Ovary (tissue), 9 donors: ENCODE data around the gene CYFIP1. TPM values are rescaled to one million over a fixed set of nuclear protein-coding genes. Genes with fewer than 3 reads are reported as not detected.
A peak's percentile ranks its signal among the peaks of the same experiment; 100 is the strongest.

ENCODE experiments used
- DNase-seq, 5 donors: peaks; one replicate each; pipeline ENCODE4 v3.0.0-alpha.2; 2019 to 2020
- H3K27ac ChIP-seq, 2 donors: fragments of 200-600 bp; one replicate each; pipeline versions ENCODE4 v1.5.1 to v1.8.0; 2019 to 2022
- H3K27me3 ChIP-seq: fragments of 200-600 bp; one replicate; pipeline ENCODE4 v1.8.0; 2022
- H3K36me3 ChIP-seq: fragments of 200-600 bp; sonication (generic); one replicate; pipeline ENCODE4 v1.5.1; 2019
- H3K4me1 ChIP-seq: one replicate; pipeline ENCODE4 v1.8.1; 2013; ENCODE audit warnings: mild to moderate bottlenecking, moderate library complexity; ENCODE audit not compliant: insufficient read depth
- H3K4me3 ChIP-seq: fragments of 200-600 bp; sonication (generic); one replicate; pipeline ENCODE4 v1.5.1; 2017
- H3K9me3 ChIP-seq, 2 donors: fragments of 200-600 bp in 1 of 2; sonication (generic) in 1 of 2; one replicate each; pipeline versions ENCODE4 v1.5.1 to v1.8.1; 2013 to 2019; ENCODE audit warnings: mild to moderate bottlenecking in 1 of 2, moderate library complexity in 1 of 2
- CTCF ChIP-seq, 3 donors: fragments of 450-650 bp in 2 of 3; fragments of 200-600 bp in 1 of 3; IDR thresholded peaks; one replicate each; pipeline versions ENCODE4 v1.5.1 to v1.8.0; 2016 to 2022; ENCODE audit warnings: antibody characterized with exemption in 3 of 3, mild to moderate bottlenecking in 1 of 3
- EP300 ChIP-seq: sonication (generic); formaldehyde crosslinking; IDR thresholded peaks from one replicate; pipeline ENCODE4 v1.6.1; 2017; ENCODE audit warnings: antibody characterized with exemption
- POLR2A ChIP-seq: fragments of 450-650 bp; IDR thresholded peaks from one replicate; pipeline ENCODE4 v1.6.1; 2017; ENCODE audit warnings: antibody characterized with exemption, mild to moderate bottlenecking, moderate library complexity
- WGBS, 3 donors: extraction: QIAGEN DNeasy Blood & Tissue Kit in 1 of 3; methylation state at CpG; one replicate each; pipeline versions ENCODE4 v1.1.5 to v1.1.7; 2013 to 2017; 5-methylcytosine and 5-hydroxymethylcytosine counted together
- intact Hi-C, 4 donors: fragments of 100-400 bp; cut with DNase I; formaldehyde crosslinking; loops; one replicate each; pipeline versions ENCODE4 v1.11.0 to v1.15.1; 2022 to 2023
- polyA plus RNA-seq, 2 donors: library from polyadenylated mRNA; stranded (reverse); fragments of 200-250 nt in 1 of 2; fragments of 350-450 nt in 1 of 2; fragmentation: Illumina TruSeq in 1 of 2; extraction: RNeasy Lipid Tissue Mini Kit (QIAGEN cat#74804) in 1 of 2; gene quantifications; one replicate each; pipeline ENCODE4 v1.2.3, GENCODE V29; 2013 to 2014
- total RNA-seq, 7 donors: library from RNA; depleted of rRNA in 2 of 7; stranded (reverse); fragments of >200 nt in 2 of 7; fragmentation: NEBNext Ultra II Directional in 3 of 7; extraction: Animal tissue kit (Norgen Biotek cat#: 25700) in 3 of 7; gene quantifications; one replicate each; pipeline versions ENCODE4 v1.1.0 to v1.2.4, GENCODE V29; 2016 to 2023
- donor health status: DM: no; HTN: no; CAD: no; lungs with moderate emphysema.
- donor health status: DM: no; HTN: no; CAD: no.
- donor health status: Bipolar disorder and iron deficiency.
- donor health status: DM: yes; HTN: yes; CAD: no.
- donor health status: DM: no; HTN: no; CAD: no.
- donor health status: DM: yes; HTN: yes; CAD: no.

The CYFIP1 gene
- total and polyA plus RNA-seq, 9 donors: 35.8 to 96.2 (median 77.1) TPM

DNA sequence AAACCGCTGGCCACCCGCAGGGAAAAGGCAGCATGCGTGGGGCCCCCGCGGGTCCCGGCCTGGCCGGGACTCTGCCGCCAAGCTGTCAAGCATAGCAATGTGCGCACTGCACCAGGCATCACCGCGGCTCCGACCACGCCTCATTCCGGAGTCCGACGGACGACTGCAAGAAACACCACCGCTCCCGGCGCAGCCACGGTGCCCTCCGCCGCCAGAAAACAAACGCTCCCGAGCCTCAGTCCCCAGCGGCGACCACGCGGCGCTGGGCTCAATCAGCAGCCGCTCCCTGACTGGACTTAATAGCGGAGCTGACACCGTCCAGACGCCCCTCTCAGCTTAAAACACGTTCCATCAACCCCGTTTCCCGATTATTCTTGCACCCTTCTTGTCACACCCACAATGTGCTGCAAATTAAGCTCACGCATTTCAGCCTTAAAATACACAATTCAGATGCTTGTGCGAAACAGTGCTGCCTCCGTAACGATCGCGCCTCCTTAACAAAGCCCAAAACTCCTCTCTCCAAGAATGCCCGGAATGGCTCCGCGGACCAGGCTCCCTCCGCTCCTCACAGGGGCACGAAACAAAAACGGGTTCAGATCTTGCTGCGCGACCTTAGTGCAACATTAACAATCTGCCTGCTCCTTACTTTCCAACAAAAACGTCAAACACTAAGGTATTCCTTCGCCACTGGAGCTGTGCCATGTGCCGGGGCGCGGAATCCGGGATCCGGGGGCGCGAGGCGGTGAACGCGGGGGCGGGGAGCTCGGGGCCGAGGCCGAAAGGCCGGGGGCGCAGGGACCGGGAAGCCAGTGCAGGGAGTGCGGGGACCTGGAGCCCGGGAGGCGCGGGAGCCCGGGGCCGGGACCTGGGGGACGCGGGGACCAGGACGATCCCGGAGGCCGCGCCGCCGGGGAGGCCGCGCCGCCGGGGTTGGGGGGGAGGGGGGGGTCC, 655 bp downstream of the CYFIP1 start:
- WGBS, 3 donors: 0 to 1% (median 0%) methylated on average over 78 to 88 of the region's 88 CpGs
- Histone ChIP-seq H3K4me3 (peak overlapping the region; percentile 57), H3K27ac (peak overlapping the region; percentile 18 to 37), H3K27me3 (no peaks in the 10 kb centered on the region), H3K9me3 (no peaks in the 10 kb centered on the region), H3K36me3 (no peaks in the 10 kb centered on the region), H3K4me1 (peaks cover 5% of the 10 kb centered on the region)
- DNase-seq: peak; percentile 26 to 73 (median 61)
- intact Hi-C loops: no loop called here
- TF ChIP-seq POLR2A (no peak), EP300 (no peak), CTCF (IDR thresholded peaks at IDR 0.05) (no peak)

DNA sequence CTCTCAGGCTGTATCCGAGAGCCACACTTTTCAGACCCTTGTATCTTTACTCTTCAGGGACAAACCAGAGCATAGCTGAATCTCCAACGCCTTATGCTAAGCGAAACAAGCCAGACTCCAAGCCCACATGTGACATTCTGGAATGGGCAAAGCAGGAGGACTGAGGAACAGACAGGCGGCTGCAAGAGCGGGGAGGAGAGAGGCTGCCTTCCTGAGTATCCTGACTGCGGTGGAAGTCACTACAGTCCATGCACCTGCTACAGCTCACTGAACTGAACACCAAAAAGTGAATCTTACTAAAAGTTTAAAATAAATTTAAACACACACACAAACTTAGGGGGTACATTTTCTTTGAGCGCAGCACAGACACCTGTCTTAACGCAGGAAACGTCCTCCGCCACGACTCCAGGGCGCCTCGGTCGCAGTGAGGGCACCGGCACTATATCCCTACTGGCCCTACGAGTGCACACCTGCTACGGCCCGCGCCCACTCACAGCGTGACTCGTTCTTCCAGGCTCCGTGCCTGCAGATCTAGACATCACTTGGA, 1.4 kb downstream of the CYFIP1 start:
- Histone ChIP-seq H3K4me3 (peak overlapping the region; percentile 57), H3K27me3 (no peaks in the 10 kb centered on the region), H3K9me3 (no peaks in the 10 kb centered on the region), H3K36me3 (no peaks in the 10 kb centered on the region), H3K4me1 (peaks cover 5% of the 10 kb centered on the region), H3K27ac (no peak overlapping the region)
- no peak for DNase-seq
- WGBS, 3 donors: 17 to 19% (median 17%) methylated on average over 22 of the region's 22 CpGs
- no peak for TF ChIP-seq EP300
- intact Hi-C loops: no loop called here

DNA sequence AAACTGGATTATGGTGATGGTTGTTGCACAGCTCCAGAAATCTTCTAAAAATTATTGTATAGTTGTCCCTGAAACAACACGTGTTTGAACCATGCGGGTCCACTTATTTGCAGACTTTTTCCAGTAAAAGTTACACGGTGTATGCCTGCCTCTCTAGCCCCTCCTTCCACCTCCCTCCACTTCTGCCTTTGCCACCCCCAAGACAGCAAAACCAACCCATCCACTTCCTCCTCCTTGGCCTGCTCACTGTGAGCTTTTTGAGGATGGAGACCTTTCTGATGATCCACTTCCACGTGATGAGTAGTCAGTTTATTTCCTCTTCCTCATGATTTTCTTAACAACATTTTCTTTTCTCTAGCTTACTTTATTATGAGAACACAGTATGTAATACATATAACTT, 5.4 kb downstream of the CYFIP1 start:
- Histone ChIP-seq H3K9me3 (no peaks in the 10 kb centered on the region), H3K27me3 (no peaks in the 10 kb centered on the region), H3K27ac (no peak overlapping the region), H3K4me1 (peaks cover 5% of the 10 kb centered on the region), H3K4me3 (no peak overlapping the region), H3K36me3 (no peaks in the 10 kb centered on the region)
- WGBS, 3 donors: 72 to 77% (median 76%) methylated on average over 4 of the region's 4 CpGs
- DNase-seq: no peak
- TF ChIP-seq POLR2A (no peak), CTCF (IDR thresholded peaks at IDR 0.05) (no peak), EP300 (no peak)
- intact Hi-C loops: no loop called here

DNA sequence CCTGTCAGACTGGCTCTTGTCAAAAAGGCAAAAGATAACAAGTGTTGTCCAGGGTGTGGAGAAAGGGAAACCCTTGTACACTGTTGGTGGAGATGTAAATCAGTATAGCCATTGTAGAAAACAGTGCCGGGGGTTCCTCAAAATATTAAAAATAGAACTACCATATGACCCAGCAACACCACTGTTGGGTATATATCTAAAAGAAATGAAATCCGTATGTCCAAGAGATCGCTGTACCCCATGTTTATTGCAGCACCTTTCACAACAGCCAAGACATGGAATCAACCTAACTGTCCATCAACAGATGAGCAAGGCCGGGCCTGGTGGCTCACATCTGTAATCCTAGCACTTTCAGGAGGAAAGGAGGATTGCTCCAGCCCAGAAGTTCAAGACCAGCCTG, 6.2 kb downstream of the CYFIP1 start:
- intact Hi-C loops: no loop called here
- H3K9me3 ChIP-seq: no peaks in the 10 kb centered on the region
- H3K27me3 ChIP-seq: no peaks in the 10 kb centered on the region
- DNase-seq: no peak
- peaks cover 4% of the 10 kb centered on the region for H3K4me1 ChIP-seq
- TF ChIP-seq EP300: no peak
- WGBS, 3 donors: 83 to 90% (median 88%) methylated on average over 4 of the region's 4 CpGs
- H3K4me3 ChIP-seq: no peak overlapping the region
- no peak overlapping the region for H3K27ac ChIP-seq
- H3K36me3 ChIP-seq: no peaks in the 10 kb centered on the region

- Histone ChIP-seq H3K4me3 (no peak overlapping the region), H3K4me1 (peaks cover 4% of the 10 kb centered on the region), H3K27ac (no peak overlapping the region), H3K27me3 (no peaks in the 10 kb centered on the region), H3K9me3 (no peaks in the 10 kb centered on the region), H3K36me3 (no peaks in the 10 kb centered on the region)
- DNase-seq: no peak
- 74 to 84% (median 75%) methylated on average over 5 of the region's 5 CpGs for WGBS, 3 donors
- TF ChIP-seq EP300 (no peak), POLR2A (no peak), CTCF (IDR thresholded peaks at IDR 0.05) (no peak)
- intact Hi-C loops: no loop called here
These were observed 6.9 kb downstream of the CYFIP1 start for GRCh38 chr15:22973286-22973685.
